Measurements from ENCODE around the gene ABHD5. TPM values are rescaled to one million over a fixed set of nuclear protein-coding genes. Genes with fewer than 3 reads are reported as not detected.

Gene ABHD5
- total and polyA plus RNA-seq, 2 of the 8 experiments (the other 6 are each of a cell fraction or from before 2014, with no cell fraction given): 10.5 to 16.4 TPM

GRCh38 chr3:43649365-43649968, 41.3 kb upstream of the ABHD5 start:
- Histone ChIP-seq H3K79me1 (ENCODE audit: low read depth, low read length) (no peaks in the 10 kb centered on the region), H3K56ac (replicated peaks; ENCODE audit: insufficient read length, low read depth, low read length) (no peak overlapping the region), H3K9ac (replicated peaks in 1 of 4; ENCODE audit: extremely low read depth in 1 of 4, low read depth in 3 of 4, low read length in 3 of 4) (no peak overlapping the region), H3K27me3 (replicated peaks in 1 of 4; ENCODE audit: control insufficient read depth in 3 of 4, extremely low read depth in 1 of 4, insufficient read depth in 3 of 4, low read length in 3 of 4) (no peaks in the 10 kb centered on the region), H3K18ac (ENCODE audit: extremely low read depth, low read length) (no peak overlapping the region), H4K5ac (ENCODE audit: insufficient read length, low read depth, low read length) (no peak overlapping the region), H3K23me2 (ENCODE audit: low read depth, low read length) (no peaks in the 10 kb centered on the region), H3K79me2 (ENCODE audit: control insufficient read depth in 1 of 2, insufficient read depth in 2 of 2, low read length in 2 of 2) (no peaks in the 10 kb centered on the region), H2BK5ac (ENCODE audit: low read depth, low read length) (no peak overlapping the region), H3K4ac (replicated peaks; ENCODE audit: insufficient read length, low read depth, low read length) (no peak overlapping the region), H3K23ac (ENCODE audit: insufficient read length) (no peak overlapping the region), H4K20me1 (replicated peaks in 1 of 2; ENCODE audit: control insufficient read depth in 1 of 2, insufficient read depth in 2 of 2, low read length in 2 of 2) (no peaks in the 10 kb centered on the region), H3K9me3 (ENCODE audit: insufficient read depth in 2 of 2, low read depth in 1 of 2, low read length in 1 of 2) (no peaks in the 10 kb centered on the region), H3K4me3 (ENCODE audit: extremely low read depth in 1 of 4, insufficient read depth in 2 of 4, low read depth in 3 of 4, low read length in 4 of 4) (no peak overlapping the region), H2BK20ac (ENCODE audit: low read length) (no peak overlapping the region), H2BK15ac (ENCODE audit: low read length) (no peak overlapping the region), H4K8ac (ENCODE audit: extremely low read depth, insufficient read depth, low read length) (no peak overlapping the region), H3K4me1 (replicated peaks in 1 of 4; ENCODE audit: control insufficient read depth in 3 of 4, insufficient read depth in 4 of 4, low read length in 3 of 4) (peaks cover 0 to 10% (median 4%) of the 10 kb centered on the region in 4 experiments; a peak in 4 of 7 replicates), H2BK12ac (ENCODE audit: low read depth, low read length) (no peak overlapping the region), H4K91ac (replicated peaks; ENCODE audit: insufficient read length, low read length) (no peak overlapping the region), H2AFZ (ENCODE audit: low read length) (peak overlapping the region; percentile 59; the same call in 1 of the 2 replicates), H3K14ac (ENCODE audit: insufficient read length) (no peak overlapping the region), H3K27ac (ENCODE audit: low read depth, low read length) (no peak overlapping the region), H2AK5ac (ENCODE audit: low read depth, low read length) (no peak overlapping the region), H3K4me2 (ENCODE audit: insufficient read depth in 1 of 2, low read depth in 2 of 2, low read length in 2 of 2) (no peak overlapping the region), H3K36me3 (ENCODE audit: control insufficient read depth in 2 of 4, insufficient read depth in 4 of 4, low read length in 3 of 4) (no peaks in the 10 kb centered on the region), H2BK120ac (replicated peaks; ENCODE audit: low read depth, low read length) (no peak overlapping the region)
- 69% methylated on average over 6 of the region's 6 CpGs; no CpG with 5 or more reads in 1 of the 2 experiments for WGBS, 2 experiments (ENCODE audit: extremely low coverage in 1 of 2, insufficient coverage in 1 of 2, insufficient read length in 1 of 2, insufficient replicate concordance in 2 of 2, low coverage in 1 of 2, low lambda C conversion rate in 2 of 2, missing lambda C conversion rate in 1 of 2)
- ChIA-PET POLR2A (ENCODE audit: partially characterized antibody) (no interaction called here), CTCF (ENCODE audit: partially characterized antibody) (interaction anchor here (0.6 to 1.7 kb wide), 4 partner anchors 10 to 1421 kb away, joined by 3 to 7 read pairs (median 4); no protein-coding TSS in a partner anchor)
- TF ChIP-seq YY1 (IDR thresholded peaks at IDR 0.05; ENCODE audit: low read depth, low read length) (no peak), MAFK (IDR thresholded peaks at IDR 0.05; ENCODE audit: low read depth, low read length) (no peak), CTBP2 (IDR thresholded peaks at IDR 0.05; ENCODE audit: borderline replicate concordance, insufficient read depth, insufficient read length, low read length) (no peak), SIN3A (conservative IDR thresholded peaks at IDR 0.05 in 1 of 2, IDR thresholded peaks at IDR 0.05 in 1 of 2; ENCODE audit: low read depth in 1 of 2, low read length in 2 of 2) (no peak), BCL11A (IDR thresholded peaks at IDR 0.05; ENCODE audit: low read depth in 2 of 2, low read length in 2 of 2) (no peak), PHF8 (conservative IDR thresholded peaks at IDR 0.05; ENCODE audit: low read depth, low read length) (no peak), FOSL1 (IDR thresholded peaks at IDR 0.05; ENCODE audit: insufficient read depth, low read depth, low read length) (no peak), KDM5A (IDR thresholded peaks at IDR 0.05; ENCODE audit: low read length) (no peak), HDAC6 (IDR thresholded peaks at IDR 0.05; ENCODE audit: low read depth, low read length) (no peak), RXRA (IDR thresholded peaks at IDR 0.05; ENCODE audit: insufficient read depth, low read depth, low read length) (no peak)
- DNase-seq (ENCODE audit: low read depth in 1 of 2, low spot score in 2 of 2) (no peak), FAIRE-seq (peak; percentile 72)
